Trophoblast cell (in vitro differentiated cells and primary cell): ENCODE results near the gene RERG.
A peak's percentile ranks its signal among the peaks of the same experiment; 100 is the strongest.

Experiments
- DNase-seq, 2 donors: peaks; one replicate each; pipeline ENCODE4 v3.0.0-alpha.2; 2016
- H2AFZ ChIP-seq: 2 replicates; pipeline ENCODE4 v1.6.1; 2013; ENCODE audit warnings: low read length, moderate library complexity, mild to moderate bottlenecking; ENCODE audit not compliant: insufficient read depth, poor library complexity
- H2AK5ac ChIP-seq: 2 replicates; pipeline ENCODE4 v1.6.1; 2013; ENCODE audit warnings: mild to moderate bottlenecking, low read length
- H2BK120ac ChIP-seq: 2 replicates; pipeline ENCODE4 v1.6.1; 2013; ENCODE audit warnings: low read length, mild to moderate bottlenecking, moderate library complexity; ENCODE audit not compliant: insufficient read depth, poor library complexity
- H2BK12ac ChIP-seq: 2 replicates; pipeline ENCODE4 v1.6.1; 2013; ENCODE audit warnings: mild to moderate bottlenecking, low read length, moderate library complexity
- H2BK5ac ChIP-seq: 2 replicates; pipeline ENCODE4 v1.6.1; 2013; ENCODE audit warnings: low read length, low read depth, moderate library complexity, mild to moderate bottlenecking; ENCODE audit not compliant: poor library complexity
- H3K14ac ChIP-seq: 2 replicates; pipeline ENCODE4 v1.6.1; 2013; ENCODE audit warnings: mild to moderate bottlenecking, low read length
- H3K18ac ChIP-seq: 2 replicates; pipeline ENCODE4 v1.6.1; 2013; ENCODE audit warnings: mild to moderate bottlenecking, low read length
- H3K23ac ChIP-seq: 2 replicates; pipeline ENCODE4 v1.6.1; 2013; ENCODE audit warnings: low read length
- H3K27ac ChIP-seq: 2 replicates; pipeline ENCODE4 v1.5.1; 2013; ENCODE audit warnings: low read depth, mild to moderate bottlenecking, inconsistent platforms, low read length, moderate library complexity
- H3K27me3 ChIP-seq: 2 replicates; pipeline ENCODE4 v1.6.1; 2013; ENCODE audit warnings: inconsistent platforms, mild to moderate bottlenecking, low read length, moderate library complexity; ENCODE audit not compliant: insufficient read depth
- H3K36me3 ChIP-seq, 2 experiments: 1 replicate in 1 of 2; 2 replicates in 1 of 2; pipeline ENCODE4 v1.6.1; 2013; ENCODE audit warnings: low read length in 2 of 2, mild to moderate bottlenecking in 2 of 2, moderate library complexity in 1 of 2; ENCODE audit not compliant: insufficient read depth in 2 of 2, control insufficient read depth in 1 of 2
- H3K4ac ChIP-seq: 2 replicates; pipeline ENCODE4 v1.6.1; 2013; ENCODE audit warnings: low read depth, mild to moderate bottlenecking, low read length, moderate library complexity
- H3K4me1 ChIP-seq, 2 experiments: 1 replicate in 1 of 2; 2 replicates in 1 of 2; pipeline ENCODE4 v1.6.1; 2013; ENCODE audit warnings: low read length in 2 of 2, mild to moderate bottlenecking in 2 of 2, moderate library complexity in 1 of 2; ENCODE audit not compliant: insufficient read depth in 2 of 2, control insufficient read depth in 1 of 2
- H3K4me2 ChIP-seq: 2 replicates; pipeline ENCODE4 v1.6.1; 2013; ENCODE audit warnings: inconsistent platforms, mild to moderate bottlenecking, low read length, moderate library complexity
- H3K4me3 ChIP-seq: 2 replicates; pipeline ENCODE4 v1.5.1; 2013; ENCODE audit warnings: mild to moderate bottlenecking, low read depth, low read length, inconsistent platforms
- H3K79me1 ChIP-seq: one replicate; pipeline ENCODE4 v1.6.1; 2013; ENCODE audit warnings: low read length
- H3K79me2 ChIP-seq: 2 replicates; pipeline ENCODE4 v1.6.1; 2013; ENCODE audit warnings: low read length, mild to moderate bottlenecking; ENCODE audit not compliant: control insufficient read depth, insufficient read depth, poor library complexity
- H3K9ac ChIP-seq: 2 replicates; pipeline ENCODE4 v1.6.1; 2013; ENCODE audit warnings: mild to moderate bottlenecking, low read length
- H3K9me3 ChIP-seq: 2 replicates; pipeline ENCODE4 v1.6.1; 2013; ENCODE audit warnings: low read depth, mild to moderate bottlenecking, control low read depth, inconsistent platforms, low read length; ENCODE audit not compliant: insufficient read depth
- H4K12ac ChIP-seq: 2 replicates; pipeline ENCODE4 v1.6.1; 2013; ENCODE audit warnings: low read depth, mild to moderate bottlenecking, low read length, moderate library complexity
- H4K8ac ChIP-seq: 2 replicates; pipeline ENCODE4 v1.6.1; 2013; ENCODE audit warnings: low read depth, mild to moderate bottlenecking, low read length, moderate library complexity
- H4K91ac ChIP-seq: one replicate; pipeline ENCODE4 v1.6.1; 2013; ENCODE audit warnings: low read depth, mild to moderate bottlenecking, low read length, moderate library complexity
- WGBS: extraction: QIAGEN DNeasy Blood & Tissue Kit; methylation state at CpG from one replicate; pipeline ENCODE4 v1.1.7; 2013; ENCODE audit warnings: missing lambda C conversion rate; ENCODE audit not compliant: insufficient read length, insufficient coverage; ENCODE audit errors: extremely low coverage; 5-methylcytosine and 5-hydroxymethylcytosine counted together

RERG gene

GRCh38 chr12:15154103-15154502 is 67.1 kb downstream of the RERG start:
- no peaks in the 10 kb centered on the region for H3K79me2 ChIP-seq
- no peak overlapping the region for H4K12ac ChIP-seq
- H3K14ac ChIP-seq = no peak overlapping the region
- H4K8ac ChIP-seq = no peak overlapping the region
- no peak overlapping the region for H3K4me2 ChIP-seq
- H3K27ac ChIP-seq = no peak overlapping the region
- H3K4ac ChIP-seq = no peak overlapping the region
- no peaks in the 10 kb centered on the region for H3K27me3 ChIP-seq
- no peak overlapping the region for H3K23ac ChIP-seq
- H2BK120ac ChIP-seq = no peak overlapping the region
- H3K4me1 ChIP-seq = no peaks in the 10 kb centered on the region
- no peaks in the 10 kb centered on the region for H3K9me3 ChIP-seq
- no peak overlapping the region for H2BK5ac ChIP-seq
- WGBS = no CpG with 5 or more reads among the region's 3 CpGs
- H3K9ac ChIP-seq = no peak overlapping the region
- H3K4me3 ChIP-seq = no peak overlapping the region
- H3K18ac ChIP-seq = no peak overlapping the region
- no peak for DNase-seq
- no peaks in the 10 kb centered on the region for H3K79me1 ChIP-seq
- H2AFZ ChIP-seq = no peak overlapping the region
- H2BK12ac ChIP-seq = no peak overlapping the region
- H2AK5ac ChIP-seq = no peak overlapping the region
- H3K36me3 ChIP-seq = no peaks in the 10 kb centered on the region
- no peak overlapping the region for H4K91ac ChIP-seq

DNA sequence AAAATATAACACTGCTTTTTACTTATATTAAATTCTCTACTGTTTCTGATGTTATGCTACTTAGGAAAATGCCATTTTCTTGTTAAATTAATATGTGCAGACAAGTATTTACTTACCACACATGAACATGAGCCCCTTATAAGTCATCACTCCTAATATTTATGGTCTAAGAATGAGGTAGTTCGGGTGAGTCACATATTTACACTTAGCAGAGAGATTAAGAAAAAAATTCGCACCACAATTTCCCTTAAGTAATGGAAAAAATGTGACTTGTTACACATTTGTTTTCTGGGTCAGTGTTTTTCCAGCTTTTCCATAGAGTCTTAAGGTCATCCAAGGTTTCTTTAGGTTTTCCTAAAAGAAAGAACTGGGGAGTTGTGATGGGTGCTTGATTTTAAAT is 68.3 kb downstream of the RERG start:
- H3K4ac ChIP-seq = no peak overlapping the region
- H3K79me2 ChIP-seq = no peaks in the 10 kb centered on the region
- H3K14ac ChIP-seq = no peak overlapping the region
- no peaks in the 10 kb centered on the region for H3K9me3 ChIP-seq
- no peak overlapping the region for H4K91ac ChIP-seq
- no peak overlapping the region for H3K27ac ChIP-seq
- no peak overlapping the region for H3K9ac ChIP-seq
- H3K4me3 ChIP-seq = no peak overlapping the region
- H3K18ac ChIP-seq = no peak overlapping the region
- no peak overlapping the region for H2AFZ ChIP-seq
- H2BK120ac ChIP-seq = no peak overlapping the region
- no peak overlapping the region for H4K8ac ChIP-seq
- WGBS = no CpG with 5 or more reads among the region's 2 CpGs
- no peak overlapping the region for H3K23ac ChIP-seq
- peak in 1 of 2 donors; percentile 17 for DNase-seq
- no peak overlapping the region for H3K4me2 ChIP-seq
- no peak overlapping the region for H2BK5ac ChIP-seq
- H4K12ac ChIP-seq = no peak overlapping the region
- H3K36me3 ChIP-seq = no peaks in the 10 kb centered on the region
- H2BK12ac ChIP-seq = no peak overlapping the region
- H3K79me1 ChIP-seq = no peaks in the 10 kb centered on the region
- no peaks in the 10 kb centered on the region for H3K4me1 ChIP-seq
- no peaks in the 10 kb centered on the region for H3K27me3 ChIP-seq
- no peak overlapping the region for H2AK5ac ChIP-seq

- H3K4me3 ChIP-seq = no peak overlapping the region
- no peak overlapping the region for H2AK5ac ChIP-seq
- H4K12ac ChIP-seq = no peak overlapping the region
- H3K9ac ChIP-seq = no peak overlapping the region
- H3K27ac ChIP-seq = no peak overlapping the region
- no peak overlapping the region for H3K18ac ChIP-seq
- no peak overlapping the region for H4K91ac ChIP-seq
- no peak overlapping the region for H3K4ac ChIP-seq
- no peak overlapping the region for H2BK12ac ChIP-seq
- no peak overlapping the region for H3K14ac ChIP-seq
- H3K9me3 ChIP-seq = no peaks in the 10 kb centered on the region
- no peak overlapping the region for H4K8ac ChIP-seq
- peak in 1 of 2 donors; percentile 8 for DNase-seq
- H3K4me2 ChIP-seq = no peak overlapping the region
- no CpG with 5 or more reads among the region's 1 CpG for WGBS
- H3K23ac ChIP-seq = no peak overlapping the region
- H3K4me1 ChIP-seq = no peaks in the 10 kb centered on the region
- H2BK120ac ChIP-seq = no peak overlapping the region
- no peak overlapping the region for H2AFZ ChIP-seq
- no peaks in the 10 kb centered on the region for H3K79me2 ChIP-seq
- H3K36me3 ChIP-seq = no peaks in the 10 kb centered on the region
- no peaks in the 10 kb centered on the region for H3K79me1 ChIP-seq
- H2BK5ac ChIP-seq = no peak overlapping the region
- no peaks in the 10 kb centered on the region for H3K27me3 ChIP-seq
Observed at GRCh38 chr12:15152456-15152855, 68.8 kb downstream of the RERG start.

DNA sequence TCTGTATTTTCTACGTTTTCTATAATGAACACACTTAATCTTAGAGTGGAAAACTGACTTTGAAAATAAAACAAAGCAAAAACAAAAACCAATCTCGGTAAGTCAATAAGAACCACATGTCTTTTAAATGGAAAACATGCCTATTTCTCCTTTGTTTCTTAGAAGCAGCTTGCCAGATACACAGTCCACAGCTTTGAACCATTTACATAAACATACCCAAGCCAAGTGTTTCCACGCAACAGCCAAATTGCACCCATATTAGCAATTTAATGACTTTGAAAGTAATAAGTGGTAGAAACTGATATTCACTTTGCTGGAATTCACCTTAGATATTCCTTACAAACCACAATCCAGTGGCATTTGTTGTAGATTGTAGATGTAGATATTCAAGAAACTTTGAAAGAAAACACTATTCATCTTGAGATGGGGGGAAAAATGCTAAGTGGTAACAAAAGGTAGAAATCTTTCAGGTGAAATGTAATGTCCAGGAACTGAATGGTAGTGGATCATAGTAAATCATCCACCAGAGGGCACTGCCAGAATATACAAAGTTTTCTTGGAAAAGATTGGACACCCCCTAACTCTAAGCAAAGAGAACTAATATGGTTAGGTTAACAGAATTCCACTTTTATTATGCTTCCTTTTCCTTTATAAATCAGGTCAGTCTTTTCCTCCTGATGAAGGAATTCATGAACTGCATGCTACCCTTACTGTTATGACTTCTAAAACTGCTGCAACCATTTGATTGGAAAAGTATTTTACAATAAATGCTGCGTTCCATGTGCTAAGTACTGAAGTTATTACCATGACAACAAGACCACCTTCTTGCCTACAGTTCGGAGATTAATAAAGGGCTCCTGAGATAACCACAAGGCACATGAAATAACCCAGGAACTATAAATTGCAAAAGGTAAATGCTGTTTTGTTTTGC is 69.8 kb downstream of the RERG start:
- no peak overlapping the region for H3K4ac ChIP-seq
- no peak overlapping the region for H3K9ac ChIP-seq
- no peak overlapping the region for H3K4me3 ChIP-seq
- H3K14ac ChIP-seq = no peak overlapping the region
- no CpG with 5 or more reads among the region's 5 CpGs for WGBS
- H4K12ac ChIP-seq = no peak overlapping the region
- no peak overlapping the region for H2AFZ ChIP-seq
- no peak overlapping the region for H2BK5ac ChIP-seq
- H3K4me1 ChIP-seq = no peaks in the 10 kb centered on the region
- no peak overlapping the region for H3K4me2 ChIP-seq
- no peak overlapping the region for H2BK12ac ChIP-seq
- no peaks in the 10 kb centered on the region for H3K36me3 ChIP-seq
- H2AK5ac ChIP-seq = no peak overlapping the region
- no peak overlapping the region for H2BK120ac ChIP-seq
- no peaks in the 10 kb centered on the region for H3K9me3 ChIP-seq
- DNase-seq = peak in 1 of 2 donors; percentile 48
- no peaks in the 10 kb centered on the region for H3K27me3 ChIP-seq
- no peak overlapping the region for H3K27ac ChIP-seq
- no peak overlapping the region for H4K8ac ChIP-seq
- H3K79me1 ChIP-seq = no peaks in the 10 kb centered on the region
- H4K91ac ChIP-seq = no peak overlapping the region
- H3K79me2 ChIP-seq = no peaks in the 10 kb centered on the region
- H3K23ac ChIP-seq = no peak overlapping the region
- H3K18ac ChIP-seq = no peak overlapping the region
